OCI-LY1 (cell line): ENCODE measurements around the gene IL1RAPL2.

Experiments used
- H2AFZ ChIP-seq: fragments of 200-600 bp; sonication (generic), shearing (Covaris generic); 2 replicates; pipeline ENCODE4 v1.6.0; 2014; ENCODE audit warnings: antibody characterized with exemption, mild to moderate bottlenecking, low read length
- H3F3A ChIP-seq: fragments of 200-600 bp; sonication (generic), shearing (Covaris generic); 2 replicates; pipeline ENCODE4 v1.6.0; 2014; ENCODE audit warnings: mild to moderate bottlenecking, antibody characterized with exemption, low read length, moderate library complexity; ENCODE audit not compliant: insufficient read depth
- H3K27ac ChIP-seq: fragments of 200-600 bp; sonication (generic); 2 replicates; pipeline ENCODE4 v1.5.1; 2014; ENCODE audit warnings: low read length, mixed run types, mild to moderate bottlenecking, low read depth; ENCODE audit not compliant: poor library complexity, severe bottlenecking
- H3K27me3 ChIP-seq: fragments of 200-600 bp; sonication (generic); 2 replicates; pipeline ENCODE4 v1.6.0; 2014; ENCODE audit warnings: antibody characterized with exemption, mild to moderate bottlenecking, low read length, moderate library complexity; ENCODE audit not compliant: insufficient read depth
- H3K36me3 ChIP-seq: fragments of 200-600 bp; sonication (generic); 2 replicates; pipeline ENCODE4 v1.6.1; 2014; ENCODE audit warnings: mild to moderate bottlenecking, antibody characterized with exemption, low read length, moderate library complexity, mixed read lengths; ENCODE audit not compliant: insufficient read depth
- H3K4me1 ChIP-seq: fragments of 200-600 bp; sonication (generic); 2 replicates; pipeline ENCODE4 v1.5.1; 2014; ENCODE audit warnings: mild to moderate bottlenecking, low read length, moderate library complexity; ENCODE audit not compliant: insufficient read depth, severe bottlenecking
- H3K4me2 ChIP-seq: fragments of 200-600 bp; sonication (generic), shearing (Covaris generic); 2 replicates; pipeline ENCODE4 v1.6.1; 2014; ENCODE audit warnings: low read length
- H3K4me3 ChIP-seq: fragments of 200-600 bp; sonication (generic); 2 replicates; pipeline ENCODE4 v1.5.1; 2014; ENCODE audit warnings: low read length, low read depth, mild to moderate bottlenecking, mixed read lengths; ENCODE audit not compliant: poor library complexity, severe bottlenecking
- H3K79me2 ChIP-seq: fragments of 200-600 bp; shearing (Covaris generic); 2 replicates; pipeline ENCODE4 v1.6.1; 2016; ENCODE audit warnings: mixed run types, low read length, mixed read lengths; ENCODE audit not compliant: insufficient read depth
- H3K9ac ChIP-seq: fragments of 200-600 bp; sonication (generic), shearing (Covaris generic); 2 replicates; pipeline ENCODE4 v1.6.1; 2014; ENCODE audit warnings: mild to moderate bottlenecking, low read length, mixed read lengths
- H3K9me2 ChIP-seq: fragments of 200-600 bp; sonication (generic), shearing (Covaris generic); 2 replicates; pipeline ENCODE4 v1.6.1; 2014; ENCODE audit warnings: low read depth, mild to moderate bottlenecking, low read length, mixed read lengths
- H3K9me3 ChIP-seq: fragments of 200-600 bp; shearing (Covaris generic); 2 replicates; pipeline ENCODE4 v1.6.1; 2014; ENCODE audit warnings: low read length, mixed read lengths
- H4K20me1 ChIP-seq: fragments of 200-600 bp; sonication (generic), shearing (Covaris generic); 2 replicates; pipeline ENCODE4 v1.6.0; 2016; ENCODE audit warnings: mild to moderate bottlenecking, low read length; ENCODE audit not compliant: insufficient read depth
- EZH2 ChIP-seq: fragments of 200-600 bp; sonication (generic), shearing (Covaris generic); IDR thresholded peaks from 2 replicates; pipeline ENCODE4 v1.8.0; 2017; ENCODE audit warnings: borderline replicate concordance, mixed run types, mild to moderate bottlenecking, antibody characterized with exemption, low read length, moderate library complexity, mixed read lengths
- TF ChIP-seq, protein P1 (sequence below): fragments of 200-600 bp; sonication (generic), shearing (Covaris generic); IDR thresholded peaks from 2 replicates; pipeline ENCODE4 v1.5.1; 2017; ENCODE audit warnings: mild to moderate bottlenecking, antibody characterized with exemption, low read length, moderate library complexity, mixed read lengths

IL1RAPL2 gene

DNA sequence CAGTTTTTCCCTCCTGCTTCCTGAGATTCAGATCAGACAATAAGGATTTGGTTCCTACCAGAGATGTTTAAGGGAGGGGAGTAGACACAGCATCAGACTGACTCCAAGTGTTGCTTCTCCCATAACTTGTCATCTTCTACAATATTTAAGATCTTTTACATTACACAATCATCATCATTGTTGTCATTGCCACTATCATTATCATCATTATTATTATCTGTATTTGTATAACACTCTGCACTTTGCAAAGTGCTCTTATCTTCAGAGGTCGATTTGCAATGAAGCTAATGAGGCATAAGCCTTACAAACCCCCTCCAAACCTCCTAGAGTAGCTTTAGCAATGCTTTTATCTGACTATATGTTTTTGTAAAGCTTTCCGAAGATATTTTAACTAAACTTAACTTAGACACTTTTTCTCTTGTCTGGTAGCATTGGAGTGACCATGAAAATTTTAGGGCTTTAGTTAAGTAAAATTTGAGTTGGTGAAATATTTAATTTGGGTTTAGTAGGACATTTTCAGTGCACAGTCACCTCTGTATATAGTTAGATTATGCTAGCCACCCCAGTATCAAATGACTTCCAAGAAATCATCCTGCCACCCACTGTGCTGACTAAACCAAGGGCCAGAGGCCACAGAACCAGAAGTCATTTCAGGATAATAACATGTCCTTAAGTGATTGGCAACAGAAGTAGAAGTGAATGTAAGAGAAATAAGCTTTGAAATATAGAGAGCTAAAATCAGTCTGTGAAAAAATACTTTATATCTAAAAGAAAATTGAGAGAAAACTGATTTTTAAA, 1132.2 kb downstream of the IL1RAPL2 start:
- no peak overlapping the region for H2AFZ ChIP-seq
- H3K4me2 ChIP-seq: no peak overlapping the region
- no peak overlapping the region for H3K27ac ChIP-seq
- H4K20me1 ChIP-seq: no peaks in the 10 kb centered on the region
- TF ChIP-seq EZH2: no peak
- TF ChIP-seq, protein P1, sequence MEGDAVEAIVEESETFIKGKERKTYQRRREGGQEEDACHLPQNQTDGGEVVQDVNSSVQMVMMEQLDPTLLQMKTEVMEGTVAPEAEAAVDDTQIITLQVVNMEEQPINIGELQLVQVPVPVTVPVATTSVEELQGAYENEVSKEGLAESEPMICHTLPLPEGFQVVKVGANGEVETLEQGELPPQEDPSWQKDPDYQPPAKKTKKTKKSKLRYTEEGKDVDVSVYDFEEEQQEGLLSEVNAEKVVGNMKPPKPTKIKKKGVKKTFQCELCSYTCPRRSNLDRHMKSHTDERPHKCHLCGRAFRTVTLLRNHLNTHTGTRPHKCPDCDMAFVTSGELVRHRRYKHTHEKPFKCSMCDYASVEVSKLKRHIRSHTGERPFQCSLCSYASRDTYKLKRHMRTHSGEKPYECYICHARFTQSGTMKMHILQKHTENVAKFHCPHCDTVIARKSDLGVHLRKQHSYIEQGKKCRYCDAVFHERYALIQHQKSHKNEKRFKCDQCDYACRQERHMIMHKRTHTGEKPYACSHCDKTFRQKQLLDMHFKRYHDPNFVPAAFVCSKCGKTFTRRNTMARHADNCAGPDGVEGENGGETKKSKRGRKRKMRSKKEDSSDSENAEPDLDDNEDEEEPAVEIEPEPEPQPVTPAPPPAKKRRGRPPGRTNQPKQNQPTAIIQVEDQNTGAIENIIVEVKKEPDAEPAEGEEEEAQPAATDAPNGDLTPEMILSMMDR: no peak
- H3K27me3 ChIP-seq: no peaks in the 10 kb centered on the region
- no peaks in the 10 kb centered on the region for H3K79me2 ChIP-seq
- H3K9me2 ChIP-seq: no peaks in the 10 kb centered on the region
- H3K36me3 ChIP-seq: no peaks in the 10 kb centered on the region
- H3K4me1 ChIP-seq: no peaks in the 10 kb centered on the region
- no peaks in the 10 kb centered on the region for H3K9me3 ChIP-seq
- no peak overlapping the region for H3K4me3 ChIP-seq
- H3F3A ChIP-seq: no peaks in the 10 kb centered on the region
- H3K9ac ChIP-seq: no peak overlapping the region

DNA sequence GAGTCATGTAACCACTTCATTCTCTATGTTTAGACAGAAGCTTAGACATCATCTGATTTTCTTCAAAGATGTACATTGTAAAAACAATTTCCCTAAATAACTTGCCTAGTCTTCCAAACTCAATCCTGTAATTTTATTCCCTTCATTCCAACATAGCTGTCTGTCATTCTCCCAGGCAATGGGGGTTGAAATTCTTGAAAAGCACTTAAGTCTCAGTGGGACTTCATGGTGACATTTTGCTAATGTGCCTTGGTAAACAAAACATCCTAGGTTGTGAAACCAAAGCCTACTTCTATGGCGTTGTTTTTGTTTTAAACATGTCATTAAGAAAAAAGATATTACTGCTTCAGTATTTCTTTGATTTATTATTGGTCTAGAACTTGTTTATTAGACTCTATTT, 1134.3 kb downstream of the IL1RAPL2 start:
- Histone ChIP-seq H4K20me1 (no peaks in the 10 kb centered on the region), H3K27me3 (no peaks in the 10 kb centered on the region), H3K9me3 (no peaks in the 10 kb centered on the region), H3K9me2 (no peaks in the 10 kb centered on the region), H3K4me2 (no peak overlapping the region), H3K79me2 (no peaks in the 10 kb centered on the region), H3K36me3 (no peaks in the 10 kb centered on the region), H3K4me1 (no peaks in the 10 kb centered on the region), H3K9ac (no peak overlapping the region), H2AFZ (no peak overlapping the region), H3K27ac (no peak overlapping the region), H3K4me3 (no peak overlapping the region), H3F3A (no peaks in the 10 kb centered on the region)
- no peak for TF ChIP-seq EZH2
- TF ChIP-seq, protein P1: no peak

DNA sequence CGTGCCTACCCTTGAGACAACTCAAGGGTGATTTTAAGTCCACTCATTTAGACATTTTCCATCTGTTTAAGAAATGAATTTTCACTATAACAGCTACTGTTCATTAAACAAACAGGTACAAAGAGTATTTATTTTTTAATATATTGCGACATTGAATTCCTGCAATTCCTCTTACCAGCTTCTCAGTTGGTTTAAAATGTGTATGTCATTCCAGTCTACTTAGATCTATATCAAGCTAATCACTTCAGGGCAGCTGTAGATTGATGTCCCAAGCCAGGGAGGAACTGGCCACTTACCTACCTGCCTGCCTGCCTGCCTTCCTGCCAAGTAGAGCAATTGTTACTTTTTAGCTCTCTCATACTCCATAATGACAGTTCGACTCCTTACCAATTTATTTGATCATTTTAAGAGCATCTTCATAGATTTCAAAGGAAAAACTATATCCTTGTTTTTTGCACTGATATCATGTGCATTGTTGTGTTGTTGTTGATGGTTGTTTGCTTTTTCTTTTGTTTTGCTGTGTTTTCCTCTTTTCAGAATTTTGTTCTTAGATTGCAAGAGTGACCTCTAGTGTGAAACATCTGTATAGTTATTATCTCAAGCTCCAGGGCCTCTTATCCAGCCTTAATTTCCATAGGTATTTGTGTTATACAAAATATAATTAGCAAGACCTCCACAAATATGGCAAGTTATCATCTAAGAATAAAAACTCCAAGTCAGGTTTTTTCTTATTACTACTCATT, 1135.5 kb downstream of the IL1RAPL2 start:
- no peaks in the 10 kb centered on the region for H3K79me2 ChIP-seq
- no peaks in the 10 kb centered on the region for H3K9me3 ChIP-seq
- H3K4me2 ChIP-seq: no peak overlapping the region
- no peak overlapping the region for H3K4me3 ChIP-seq
- H2AFZ ChIP-seq: no peak overlapping the region
- H3K27ac ChIP-seq: no peak overlapping the region
- H4K20me1 ChIP-seq: no peaks in the 10 kb centered on the region
- H3K36me3 ChIP-seq: no peaks in the 10 kb centered on the region
- no peaks in the 10 kb centered on the region for H3F3A ChIP-seq
- H3K4me1 ChIP-seq: no peaks in the 10 kb centered on the region
- H3K9ac ChIP-seq: no peak overlapping the region
- TF ChIP-seq, protein P1: no peak
- no peak for TF ChIP-seq EZH2
- H3K9me2 ChIP-seq: no peaks in the 10 kb centered on the region
- no peaks in the 10 kb centered on the region for H3K27me3 ChIP-seq
